ENCODE measurements around the gene MMP24.

MMP24 gene

DNA sequence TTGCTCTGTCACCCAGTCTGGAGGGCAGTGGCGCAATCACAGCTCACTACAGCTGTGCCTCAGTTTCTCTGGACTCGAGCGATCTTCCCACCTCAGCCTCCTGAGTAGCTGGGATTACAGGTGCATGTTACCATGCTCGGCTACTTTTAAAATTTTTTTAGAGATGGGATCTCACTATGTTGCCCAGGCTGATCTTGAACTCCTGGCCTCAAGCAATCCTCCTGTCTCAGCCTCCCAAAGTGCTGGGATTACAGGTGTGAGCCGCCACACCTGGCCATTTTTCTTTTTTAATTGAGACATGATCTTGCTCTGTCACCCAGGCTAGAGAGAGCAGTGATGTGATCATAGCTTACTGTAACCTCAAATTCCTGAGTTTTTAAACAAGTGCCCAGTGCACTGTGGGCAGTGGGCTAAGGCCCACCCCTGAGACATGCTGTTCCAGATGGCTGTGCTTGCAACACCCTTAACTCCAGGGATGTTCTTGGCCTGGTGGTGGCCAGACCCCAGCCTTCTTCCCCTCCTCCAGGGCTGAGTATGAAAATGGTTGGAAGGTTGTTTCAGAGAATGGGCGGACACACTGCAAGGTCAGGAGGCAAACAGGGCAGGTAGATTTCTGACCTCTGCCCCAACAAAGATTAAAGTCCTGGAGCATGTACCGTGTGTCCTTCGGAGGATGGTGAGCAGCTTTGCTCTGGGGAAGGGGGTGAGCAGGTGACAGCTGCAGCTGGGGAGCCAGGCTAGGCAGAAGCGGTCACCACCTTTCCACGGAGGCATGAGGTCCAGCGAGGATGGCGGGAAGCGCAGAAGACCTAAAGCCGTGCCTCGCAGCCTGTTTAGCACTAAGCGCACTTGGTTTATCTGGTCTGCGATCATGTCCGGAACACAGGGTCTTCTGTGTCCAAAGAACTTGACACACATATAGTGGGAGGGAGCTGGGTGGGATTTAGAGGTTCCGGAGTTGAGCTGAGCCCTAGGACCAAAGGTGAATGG lies 67.1 kb downstream of the MMP24 start:
- DNase-seq (ENCODE audit: low spot score), result no peak

DNA sequence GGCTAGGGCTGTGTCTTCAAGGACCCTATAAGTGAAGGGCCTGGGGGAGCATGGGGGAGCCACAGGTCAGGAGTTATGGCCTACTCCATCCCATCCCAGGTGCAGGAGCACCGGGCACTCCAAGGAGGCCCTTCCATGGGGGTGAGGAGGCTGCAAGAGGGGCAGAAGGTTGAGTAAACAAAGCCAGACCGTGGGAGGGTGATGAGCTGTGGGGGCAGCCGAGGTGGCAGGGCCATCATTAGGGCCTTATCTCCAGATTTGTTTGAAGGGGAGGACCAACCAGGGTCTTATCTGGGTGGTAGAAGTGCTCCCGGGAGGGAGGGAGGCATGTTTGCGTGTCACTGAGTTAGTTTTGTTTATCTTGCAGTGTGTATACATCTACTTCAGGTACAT lies 67.8 kb downstream of the MMP24 start:
- no peak for DNase-seq (ENCODE audit: low spot score)

GRCh38 chr20:35295058-35295457 lies 68.6 kb downstream of the MMP24 start:
- no peak for DNase-seq (ENCODE audit: low spot score)

- no peak for DNase-seq (ENCODE audit: low spot score)
These were observed 69.2 kb downstream of the MMP24 start for GRCh38 chr20:35295674-35296073.

DNA sequence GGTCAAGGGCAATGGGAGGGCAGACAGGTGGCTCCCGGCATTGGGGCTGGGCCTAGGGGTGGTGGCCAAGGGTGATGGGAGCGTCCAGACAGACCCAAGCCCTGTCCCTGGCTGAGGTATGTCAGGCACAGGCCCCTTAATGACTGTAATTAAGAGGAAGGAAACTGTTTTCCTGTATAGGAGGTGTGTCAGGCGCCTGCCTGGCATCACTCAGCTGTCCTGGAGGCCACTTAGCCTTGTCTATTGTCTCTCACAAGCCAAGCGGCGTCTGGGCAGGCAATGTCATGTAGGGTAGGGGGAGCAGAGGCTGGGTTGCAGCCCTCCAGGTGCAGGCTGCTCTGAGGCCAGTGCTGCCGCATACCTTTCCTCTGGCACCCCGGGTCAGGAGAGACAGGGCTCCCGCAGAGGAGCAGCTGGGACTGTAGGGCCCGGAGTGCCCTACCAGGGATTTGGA lies 69.6 kb downstream of the MMP24 start:
- DNase-seq (ENCODE audit: low spot score), result no peak

- DNase-seq (ENCODE audit: low spot score), result peak; percentile 50
These were observed 70.7 kb downstream of the MMP24 start for GRCh38 chr20:35297155-35297554.

DNA sequence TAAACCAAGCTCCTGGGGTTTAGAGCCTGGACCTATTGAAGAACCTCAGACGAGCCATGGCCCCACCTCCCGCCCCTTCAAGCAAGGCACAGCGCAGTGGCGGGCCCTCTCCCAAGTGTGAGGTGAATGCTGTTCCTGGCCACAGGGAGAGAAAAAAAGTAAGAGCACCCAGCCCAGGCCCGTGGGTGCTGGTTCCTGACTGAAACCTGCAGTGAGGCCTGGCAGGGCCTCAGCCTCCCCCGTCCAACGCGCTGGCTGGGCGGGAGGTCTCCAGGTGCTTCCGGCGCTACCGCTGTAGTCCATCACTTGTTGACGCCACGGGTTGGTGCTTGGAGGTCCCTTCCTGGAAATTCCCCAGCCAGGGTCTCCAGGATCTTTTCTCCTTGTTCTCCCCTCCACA lies 71.2 kb downstream of the MMP24 start:
- no peak for DNase-seq (ENCODE audit: low spot score)

DNA sequence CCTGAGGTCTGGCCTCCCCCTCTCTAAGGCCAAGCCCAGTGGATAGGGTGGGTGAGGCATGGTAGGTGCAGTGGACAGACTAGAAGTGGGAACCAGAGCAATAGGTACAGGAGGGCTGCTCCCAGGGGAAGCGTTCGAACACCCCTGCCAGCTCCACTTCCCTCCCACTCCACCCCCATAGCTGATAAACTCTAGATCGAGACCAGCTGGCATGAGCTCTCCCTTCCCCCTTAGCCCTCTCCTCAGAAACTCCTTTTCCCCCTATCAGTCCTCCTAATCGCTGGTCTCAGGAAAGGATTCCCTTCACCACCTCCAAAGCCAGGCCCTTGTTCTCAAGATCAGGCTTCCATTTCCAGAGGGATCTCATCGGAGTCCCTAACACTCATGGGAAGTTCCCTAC lies 71.8 kb downstream of the MMP24 start:
- no peak for DNase-seq (ENCODE audit: low spot score)

DNA sequence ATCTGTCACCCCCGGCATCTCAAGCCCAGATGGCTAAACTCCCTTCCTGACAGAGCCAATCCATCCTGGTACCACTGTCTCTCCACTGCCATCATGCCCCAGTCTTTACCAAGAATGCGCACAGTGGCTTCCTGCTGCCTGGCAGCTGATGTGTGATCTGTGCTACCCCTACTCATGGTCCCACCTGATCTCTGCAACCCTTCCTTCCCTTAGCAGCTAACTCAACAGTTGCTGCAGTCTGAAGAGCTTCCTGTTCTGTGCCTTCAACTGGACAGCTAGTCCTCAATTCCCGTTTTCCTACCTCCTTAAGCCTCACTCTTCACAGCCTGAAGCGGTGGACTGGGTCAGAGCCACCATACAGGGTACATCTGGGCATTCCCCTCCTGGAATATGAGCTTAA lies 73.3 kb downstream of the MMP24 start:
- no peak for DNase-seq (ENCODE audit: low spot score)

- DNase-seq (ENCODE audit: low spot score), result no peak
These were observed 74.2 kb downstream of the MMP24 start for GRCh38 chr20:35300469-35301262.

- DNase-seq (ENCODE audit: low spot score), result no peak
These were observed 74.9 kb downstream of the MMP24 start for GRCh38 chr20:35301426-35301825.

- DNase-seq (ENCODE audit: low spot score), result no peak
These were observed 76.2 kb downstream of the MMP24 start for GRCh38 chr20:35302421-35303335.

- DNase-seq (ENCODE audit: low spot score), result no peak
These were observed 76.9 kb downstream of the MMP24 start for GRCh38 chr20:35303382-35303734.

GRCh38 chr20:35303735-35304491 lies 77.4 kb downstream of the MMP24 start:
- peak; percentile 96 for DNase-seq (ENCODE audit: low spot score)

GRCh38 chr20:35304956-35305355 lies 78.5 kb downstream of the MMP24 start:
- DNase-seq (ENCODE audit: low spot score), result no peak

DNA sequence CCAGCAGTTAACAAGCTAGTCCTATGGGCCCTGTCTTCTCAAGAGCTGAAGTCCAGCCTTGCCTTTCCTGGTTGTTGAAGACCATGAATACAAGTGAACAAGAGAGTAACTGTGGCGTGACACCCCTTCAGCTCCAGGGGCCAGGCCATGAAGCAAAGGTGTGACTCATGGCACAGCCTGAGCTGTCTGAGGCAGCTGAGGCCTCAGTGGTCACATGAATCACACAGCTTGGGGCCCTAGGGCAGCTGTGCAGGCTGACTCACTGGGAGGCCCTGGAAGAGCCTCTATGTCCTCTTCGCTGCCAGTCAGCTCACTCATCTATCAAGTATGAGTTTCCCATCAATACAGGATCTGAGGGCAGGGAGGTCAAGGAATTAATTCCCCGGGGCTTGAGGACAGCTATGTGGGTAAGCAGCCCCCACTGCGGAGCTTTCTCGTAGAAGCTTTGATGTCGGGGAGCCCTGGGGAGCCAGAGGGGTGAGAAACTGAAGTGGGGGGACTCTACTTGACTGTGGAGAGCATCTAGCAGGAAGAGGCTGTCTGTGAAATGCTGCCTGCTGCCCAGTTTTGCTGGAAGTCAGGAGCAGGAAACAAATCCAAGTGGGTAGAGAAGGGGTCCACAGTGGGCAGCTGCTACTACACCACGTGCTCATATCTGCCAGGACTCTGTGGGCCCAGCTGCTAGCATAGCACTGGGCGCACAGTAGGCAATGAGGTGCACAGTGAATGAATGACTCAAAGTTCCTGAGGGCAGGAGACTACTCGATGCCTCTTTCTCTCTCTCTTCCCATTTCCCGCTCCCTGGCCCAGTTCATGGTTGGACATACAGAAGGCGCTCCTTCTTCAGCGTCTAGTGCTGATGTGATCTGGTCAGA lies 79.4 kb downstream of the MMP24 start:
- DNase-seq (ENCODE audit: low spot score), result peak; percentile 100

- DNase-seq (ENCODE audit: low spot score), result peak; percentile 90
These were observed 80.5 kb downstream of the MMP24 start for GRCh38 chr20:35306931-35307517.

GRCh38 chr20:35307666-35308653 lies 81.5 kb downstream of the MMP24 start:
- DNase-seq (ENCODE audit: low spot score), result peak; percentile 47

GRCh38 chr20:35311409-35311808 lies 84.9 kb downstream of the MMP24 start:
- peak; percentile 94 for DNase-seq (ENCODE audit: low spot score)
